ENCODE data around the gene TEP1.

- no peak for TF ChIP-seq CTCF (conservative IDR thresholded peaks at IDR 0.05; ENCODE audit: low read length)
- no peak for TF ChIP-seq EZH2phosphoT487 (IDR thresholded peaks at IDR 0.05; ENCODE audit: borderline replicate concordance, low read depth, low read length)
Observed at GRCh38 chr14:20440882-20441281, 27.6 kb upstream of the TEP1 start.

All from OCI-LY7 (cell line).